LNCAP (cell line): ENCODE results near the gene TRIM8.

Experiments used
- CTCF ChIP-seq: fragments of 450-650 bp; IDR thresholded peaks from 2 replicates; pipeline ENCODE4 v1.5.1; 2017; ENCODE audit warnings: mild to moderate bottlenecking

TRIM8 gene

GRCh38 chr10:102621443-102622325, 22.6 kb upstream of the TRIM8 start:
- TF ChIP-seq CTCF, result no peak

GRCh38 chr10:102624094-102624493, 20.2 kb upstream of the TRIM8 start:
- TF ChIP-seq CTCF, result no peak

GRCh38 chr10:102624751-102625645, 19.3 kb upstream of the TRIM8 start:
- TF ChIP-seq CTCF, result no peak

- TF ChIP-seq CTCF, result no peak
These were observed 18.1 kb upstream of the TRIM8 start for GRCh38 chr10:102626026-102626685.

- TF ChIP-seq CTCF, result no peak
These were observed 17.0 kb upstream of the TRIM8 start for GRCh38 chr10:102627291-102627735.

GRCh38 chr10:102627736-102628293, 16.5 kb upstream of the TRIM8 start:
- no peak for TF ChIP-seq CTCF

- no peak for TF ChIP-seq CTCF
These were observed 15.8 kb upstream of the TRIM8 start for GRCh38 chr10:102628451-102628911.
